BE2C (cell line): ENCODE measurements around the gene METRN.

Experiments
- DNase-seq: peaks from one replicate; pipeline ENCODE4 v3.0.0-alpha.2; 2020
- H3K27me3 ChIP-seq: fragments of 250-450 bp; sonication (Bioruptor Pico); 2 replicates; pipeline ENCODE4 v1.5.1; 2020; ENCODE audit warnings: mild to moderate bottlenecking
- H3K36me3 ChIP-seq: fragments of 250-450 bp; sonication (Bioruptor Pico); 2 replicates; pipeline ENCODE4 v1.5.1; 2020; ENCODE audit warnings: mild to moderate bottlenecking
- H3K4me1 ChIP-seq: fragments of 250-450 bp; sonication (Bioruptor Pico); 2 replicates; pipeline ENCODE4 v1.5.1; 2020
- H3K4me3 ChIP-seq: 2 replicates; pipeline ENCODE4 v1.5.1; 2011; ENCODE audit warnings: low read depth, low read length
- H3K9me3 ChIP-seq: fragments of 250-450 bp; sonication (Bioruptor Pico); 2 replicates; pipeline ENCODE4 v1.5.1; 2020
- TF ChIP-seq, protein P1 (sequence below): IDR thresholded peaks from 2 replicates; pipeline ENCODE4 v1.5.1; 2012; ENCODE audit warnings: mild to moderate bottlenecking, low read depth, low read length

Gene METRN

DNA sequence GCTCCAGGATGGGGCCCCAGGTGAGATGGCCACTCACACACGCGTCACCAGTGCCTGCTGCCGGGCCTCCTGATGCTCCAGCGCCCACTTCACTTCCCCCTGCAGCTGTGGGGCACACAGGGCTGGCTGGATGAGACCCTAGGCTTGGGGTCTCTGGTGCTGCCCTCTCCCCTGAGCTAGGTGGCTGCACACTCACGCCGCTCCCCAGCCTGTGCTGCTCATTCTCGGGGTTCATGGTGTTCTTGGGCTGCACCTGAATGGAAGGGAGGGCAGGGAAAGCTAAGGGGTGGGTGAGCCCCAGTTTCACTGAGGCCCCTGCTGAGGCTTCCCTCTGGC lies 10.1 kb downstream of the METRN start:
- H3K27me3 ChIP-seq, result no peaks in the 10 kb centered on the region
- TF ChIP-seq, protein P1, sequence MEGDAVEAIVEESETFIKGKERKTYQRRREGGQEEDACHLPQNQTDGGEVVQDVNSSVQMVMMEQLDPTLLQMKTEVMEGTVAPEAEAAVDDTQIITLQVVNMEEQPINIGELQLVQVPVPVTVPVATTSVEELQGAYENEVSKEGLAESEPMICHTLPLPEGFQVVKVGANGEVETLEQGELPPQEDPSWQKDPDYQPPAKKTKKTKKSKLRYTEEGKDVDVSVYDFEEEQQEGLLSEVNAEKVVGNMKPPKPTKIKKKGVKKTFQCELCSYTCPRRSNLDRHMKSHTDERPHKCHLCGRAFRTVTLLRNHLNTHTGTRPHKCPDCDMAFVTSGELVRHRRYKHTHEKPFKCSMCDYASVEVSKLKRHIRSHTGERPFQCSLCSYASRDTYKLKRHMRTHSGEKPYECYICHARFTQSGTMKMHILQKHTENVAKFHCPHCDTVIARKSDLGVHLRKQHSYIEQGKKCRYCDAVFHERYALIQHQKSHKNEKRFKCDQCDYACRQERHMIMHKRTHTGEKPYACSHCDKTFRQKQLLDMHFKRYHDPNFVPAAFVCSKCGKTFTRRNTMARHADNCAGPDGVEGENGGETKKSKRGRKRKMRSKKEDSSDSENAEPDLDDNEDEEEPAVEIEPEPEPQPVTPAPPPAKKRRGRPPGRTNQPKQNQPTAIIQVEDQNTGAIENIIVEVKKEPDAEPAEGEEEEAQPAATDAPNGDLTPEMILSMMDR, result no peak
- H3K36me3 ChIP-seq, result peaks cover 28% of the 10 kb centered on the region
- peaks cover 12% of the 10 kb centered on the region for H3K4me1 ChIP-seq
- no peak for DNase-seq
- H3K4me3 ChIP-seq, result no peak overlapping the region
- no peaks in the 10 kb centered on the region for H3K9me3 ChIP-seq

DNA sequence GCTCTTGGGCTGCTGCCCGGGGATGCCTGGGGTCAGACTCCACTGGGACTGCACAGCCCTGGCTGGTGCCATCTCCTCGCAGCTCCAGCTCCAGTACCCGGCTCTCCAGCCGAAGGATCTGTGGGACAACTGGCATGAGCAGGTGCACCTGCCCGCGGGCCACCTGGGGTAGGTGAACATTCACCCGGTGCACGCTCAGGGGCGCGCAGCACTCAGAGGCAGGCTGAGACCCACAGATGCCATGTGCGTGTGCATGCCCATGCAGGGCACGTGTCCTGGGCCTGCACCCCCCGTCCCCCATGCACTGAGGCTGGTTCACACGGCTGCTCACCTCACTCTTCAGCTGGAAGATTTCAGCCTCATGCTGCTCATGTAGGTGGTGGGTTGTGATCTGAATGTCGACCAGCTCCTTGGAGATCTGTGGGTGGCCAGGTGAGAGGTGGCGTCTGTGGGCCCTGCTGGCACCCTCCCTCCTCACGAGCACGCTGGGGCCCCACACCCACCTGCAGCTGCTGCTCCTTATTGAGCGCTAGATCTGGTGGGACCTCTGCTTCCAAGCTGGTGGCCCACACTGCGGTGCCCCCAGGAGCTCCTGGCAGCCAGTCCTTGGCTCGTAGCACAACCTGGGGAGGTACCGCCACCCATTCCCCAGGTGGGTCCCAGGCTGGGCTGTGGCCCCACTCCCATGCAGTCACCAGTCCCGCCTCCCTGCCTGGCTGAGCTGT lies 10.7 kb downstream of the METRN start:
- no peak for DNase-seq
- H3K9me3 ChIP-seq, result no peaks in the 10 kb centered on the region
- H3K4me1 ChIP-seq, result peaks cover 12% of the 10 kb centered on the region
- H3K36me3 ChIP-seq, result peaks cover 34% of the 10 kb centered on the region
- TF ChIP-seq, protein P1, result no peak
- H3K4me3 ChIP-seq, result no peak overlapping the region
- no peaks in the 10 kb centered on the region for H3K27me3 ChIP-seq

DNA sequence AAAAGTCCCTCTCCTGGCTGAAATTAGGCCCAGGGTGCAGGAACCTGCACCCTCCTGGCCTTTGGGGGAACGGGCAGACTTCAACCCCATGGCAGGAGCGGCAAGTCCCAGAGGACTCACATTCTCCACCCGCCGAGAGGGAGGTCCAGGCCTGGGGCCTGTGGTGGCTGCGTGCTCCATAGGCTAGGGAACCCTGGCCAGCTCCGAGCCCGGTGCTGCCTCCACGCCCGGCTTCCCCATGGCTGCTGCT lies 11.2 kb downstream of the METRN start:
- H3K36me3 ChIP-seq, result peaks cover 39% of the 10 kb centered on the region
- TF ChIP-seq, protein P1, result no peak
- H3K9me3 ChIP-seq, result no peaks in the 10 kb centered on the region
- DNase-seq, result no peak
- H3K4me1 ChIP-seq, result peaks cover 12% of the 10 kb centered on the region
- H3K4me3 ChIP-seq, result no peak overlapping the region
- no peaks in the 10 kb centered on the region for H3K27me3 ChIP-seq

DNA sequence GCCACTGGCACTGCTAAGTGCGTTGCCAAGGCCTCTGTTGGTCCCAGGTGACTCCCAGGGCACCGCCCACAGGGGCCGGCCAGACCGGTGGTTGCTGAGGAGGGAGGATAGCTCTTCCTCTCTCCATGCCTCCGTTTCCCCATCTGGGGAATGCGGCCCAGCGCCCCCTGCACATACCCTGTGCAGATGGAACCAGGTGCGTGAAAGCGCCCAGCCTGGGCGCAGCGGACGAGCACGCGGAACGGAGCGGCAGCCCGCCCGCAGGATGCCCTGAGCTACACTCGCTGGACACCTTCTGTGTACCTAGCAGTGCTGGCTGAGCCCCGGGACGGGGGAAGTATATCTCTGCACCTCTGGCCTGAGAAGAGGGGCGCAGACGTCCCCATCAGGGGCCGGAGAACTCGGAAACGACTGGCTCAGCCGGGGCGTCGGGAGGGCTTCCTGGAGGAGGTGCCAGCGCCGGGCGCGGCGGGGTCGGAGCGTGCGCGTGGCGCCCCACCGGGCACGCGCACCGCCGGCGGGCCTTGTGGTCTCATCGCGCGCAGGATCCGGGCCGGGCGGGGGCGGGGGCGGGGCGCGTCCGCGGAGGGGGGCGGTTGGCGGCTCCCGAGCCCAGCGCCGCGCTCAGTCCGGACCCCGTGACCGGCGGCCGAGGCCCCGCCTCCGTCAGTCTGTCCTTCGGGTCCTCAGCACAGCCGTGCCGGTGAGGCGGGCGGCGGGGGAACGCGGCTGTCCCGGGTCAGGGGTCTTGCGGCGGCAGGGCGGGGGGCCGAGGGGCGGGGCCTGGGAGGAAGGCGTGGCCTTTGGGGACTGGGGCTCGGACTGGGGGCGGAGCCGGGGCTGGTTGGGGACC lies 11.7 kb downstream of the METRN start, which contains the start of the genes CCDC78 and HAGHL:
CCDC78 (minus strand) TSS at position 6 of the 853 bp plus-strand sequence. CDS start 76 bp downstream, outside the sequence.
HAGHL (plus strand) TSS at position 669 of the 853 bp plus-strand sequence. CDS start 404 bp downstream, outside the sequence.
- H3K27me3 ChIP-seq, result no peaks in the 10 kb centered on the region
- H3K4me1 ChIP-seq, result peaks cover 11% of the 10 kb centered on the region
- H3K9me3 ChIP-seq, result no peaks in the 10 kb centered on the region
- H3K4me3 ChIP-seq, result peak within 1 kb of the TSS; percentile 83
- TF ChIP-seq, protein P1, result no peak
- H3K36me3 ChIP-seq, result peaks cover 41% of the 10 kb centered on the region
- peak; percentile 88 for DNase-seq

DNA sequence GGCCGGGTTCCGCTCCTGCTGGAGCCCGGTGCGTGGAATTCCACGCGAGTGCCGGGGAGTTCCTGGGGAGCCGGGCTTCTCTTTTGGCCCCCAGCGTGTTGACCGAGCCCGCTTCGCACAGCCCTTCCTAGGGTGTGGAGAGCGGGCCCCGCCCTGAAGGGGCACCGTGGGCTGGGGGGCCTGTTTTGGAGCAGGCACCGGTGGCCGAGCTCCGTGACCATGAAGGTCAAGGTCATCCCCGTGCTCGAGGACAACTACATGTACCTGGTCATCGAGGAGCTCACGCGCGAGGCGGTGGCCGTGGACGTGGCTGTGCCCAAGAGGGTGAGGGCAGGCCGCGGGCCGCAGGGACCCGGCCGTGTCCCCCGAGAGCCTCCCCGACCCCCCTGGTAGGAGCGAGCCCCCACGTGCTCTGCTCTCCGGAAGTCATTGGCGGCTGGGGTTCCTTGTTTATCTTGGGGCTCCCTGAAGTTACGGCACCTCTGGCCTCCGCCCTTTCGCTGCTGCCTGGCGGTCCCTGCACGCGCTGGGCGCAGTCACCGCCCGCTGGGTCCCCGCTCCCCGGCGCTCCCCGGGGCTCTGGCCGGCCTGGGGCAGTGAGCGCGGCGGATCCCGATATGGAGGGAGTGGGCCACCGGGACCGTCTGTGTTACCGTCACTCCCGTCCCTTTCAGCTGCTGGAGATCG lies 12.5 kb downstream of the METRN start:
- peaks cover 41% of the 10 kb centered on the region for H3K36me3 ChIP-seq
- DNase-seq, result peak; percentile 37
- H3K9me3 ChIP-seq, result no peaks in the 10 kb centered on the region
- peak overlapping the region; percentile 83 for H3K4me3 ChIP-seq
- no peaks in the 10 kb centered on the region for H3K27me3 ChIP-seq
- peaks cover 7% of the 10 kb centered on the region for H3K4me1 ChIP-seq
- TF ChIP-seq, protein P1, result no peak
